Measurements from ENCODE around the gene MYO7A.

DNA sequence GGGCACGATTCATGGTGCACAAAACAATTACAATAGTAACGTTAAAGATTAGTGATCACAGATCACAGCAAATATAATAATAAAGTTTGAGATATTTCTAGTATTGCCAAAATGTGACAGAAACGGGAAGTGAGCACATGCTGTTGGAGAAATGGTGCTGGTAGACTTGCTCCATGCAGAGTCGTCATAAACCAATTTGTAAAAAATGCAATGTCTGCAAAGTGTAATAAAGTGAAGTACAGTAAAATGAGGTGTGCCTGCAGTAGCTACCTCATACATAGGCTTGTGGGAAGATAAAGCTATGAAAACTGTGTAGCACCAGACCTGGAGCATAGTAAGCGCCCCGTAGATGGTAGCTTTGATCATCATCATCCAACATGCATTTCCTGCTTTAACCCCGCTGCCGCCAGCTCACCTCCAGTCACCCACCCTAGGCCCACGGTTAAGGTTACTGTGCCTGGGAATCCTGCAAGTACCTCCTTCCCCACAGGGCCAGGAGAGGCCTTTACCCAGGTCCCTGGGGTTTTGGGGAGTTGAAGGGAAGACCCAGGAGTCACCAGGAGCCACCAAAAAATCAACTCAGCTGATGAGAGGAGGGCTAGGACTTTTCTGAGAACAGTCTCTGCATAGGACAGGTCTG, 59.2 kb downstream of the MYO7A start:
- TF ChIP-seq EZH2 (IDR thresholded peaks at IDR 0.05; ENCODE audit: low read length) (no peak), CTCF (optimal IDR thresholded peaks at IDR 0.05 in 1 of 3, IDR thresholded peaks at IDR 0.05 in 1 of 3, conservative IDR thresholded peaks at IDR 0.05 in 1 of 3; ENCODE audit: extremely low read depth in 1 of 3, insufficient read depth in 2 of 3, low read length in 3 of 3) (no peak)

Measured in keratinocyte (primary cell).